ENCODE results near the gene IL7R.

The IL7R gene

DNA sequence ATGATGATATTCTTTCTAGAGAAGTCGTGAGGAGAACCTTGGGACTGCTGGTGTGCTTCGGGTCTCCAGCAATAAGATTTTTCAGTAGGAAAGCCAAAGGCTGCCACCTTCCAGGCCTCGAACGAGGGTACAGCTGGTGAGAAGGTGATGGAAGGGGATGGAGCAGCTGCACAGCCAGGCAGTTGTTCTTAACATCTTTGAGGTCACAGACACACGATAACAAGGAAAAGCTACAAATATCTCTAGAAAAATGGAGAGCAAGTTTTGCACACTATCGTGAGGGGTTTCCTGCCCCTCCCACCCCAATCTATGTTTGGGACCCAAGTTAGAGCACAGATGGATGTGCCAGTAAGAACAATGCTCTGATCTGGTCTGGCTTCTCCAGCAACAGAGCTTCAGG lies 6.8 kb upstream of the IL7R start:
- TF ChIP-seq USF1 (IDR thresholded peaks at IDR 0.05): no peak
- TF ChIP-seq TCF12 (IDR thresholded peaks at IDR 0.05; ENCODE audit: low read depth): no peak
- TF ChIP-seq FOXM1 (IDR thresholded peaks at IDR 0.05; ENCODE audit: borderline replicate concordance, low read depth): no peak
- TF ChIP-seq NFIC (IDR thresholded peaks at IDR 0.05): no peak
- TF ChIP-seq RAD21 (IDR thresholded peaks at IDR 0.05; ENCODE audit: low read depth): no peak

DNA sequence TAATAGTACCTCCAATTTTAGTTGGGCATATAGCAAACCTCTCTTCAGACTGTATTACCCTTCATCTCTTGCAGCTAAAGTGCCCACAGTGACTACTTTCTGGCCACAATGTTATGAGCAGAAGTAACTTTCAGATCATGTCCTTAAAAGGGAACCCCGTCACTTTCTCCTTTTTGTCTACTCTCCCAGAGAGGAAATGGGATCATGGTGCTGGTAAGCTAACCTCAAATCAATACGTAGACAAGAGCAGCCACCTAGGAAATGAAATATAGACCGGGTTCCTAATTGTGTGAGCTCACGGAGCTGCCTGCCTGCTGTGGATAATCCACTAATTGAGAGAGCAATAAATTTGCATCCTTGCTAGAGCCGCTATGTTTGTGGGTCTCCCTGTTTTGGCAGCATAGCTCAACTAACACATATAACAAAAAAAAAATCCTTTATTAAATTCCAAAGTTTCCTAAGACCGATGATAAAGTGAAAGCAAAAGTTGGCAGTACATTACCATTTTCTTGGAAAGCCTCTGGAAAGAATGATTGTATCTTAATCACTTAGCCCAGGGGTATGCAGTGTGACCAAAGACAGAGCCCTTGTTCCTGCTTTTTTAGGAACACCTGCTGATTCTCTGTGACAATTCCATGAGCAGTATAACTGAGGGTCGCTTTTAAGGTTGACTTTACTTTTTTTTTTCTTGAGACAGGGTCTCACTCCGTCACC lies 5.6 kb upstream of the IL7R start:
- TF ChIP-seq YY1 (IDR thresholded peaks at IDR 0.05; ENCODE audit: low read depth) (no peak), USF1 (IDR thresholded peaks at IDR 0.05) (no peak), ZBTB7A (IDR thresholded peaks at IDR 0.05; ENCODE audit: low read depth) (no peak), CREB1 (IDR thresholded peaks at IDR 0.05; ENCODE audit: low read depth) (no peak), CEBPB (IDR thresholded peaks at IDR 0.05) (no peak), TAF1 (IDR thresholded peaks at IDR 0.05; ENCODE audit: low read depth) (no peak), TCF12 (IDR thresholded peaks at IDR 0.05; ENCODE audit: low read depth) (no peak), RAD21 (IDR thresholded peaks at IDR 0.05; ENCODE audit: low read depth) (no peak), NFIC (IDR thresholded peaks at IDR 0.05) (no peak), EP300 (IDR thresholded peaks at IDR 0.05; ENCODE audit: borderline replicate concordance) (no peak)
- TF ChIP-seq, protein P1, sequence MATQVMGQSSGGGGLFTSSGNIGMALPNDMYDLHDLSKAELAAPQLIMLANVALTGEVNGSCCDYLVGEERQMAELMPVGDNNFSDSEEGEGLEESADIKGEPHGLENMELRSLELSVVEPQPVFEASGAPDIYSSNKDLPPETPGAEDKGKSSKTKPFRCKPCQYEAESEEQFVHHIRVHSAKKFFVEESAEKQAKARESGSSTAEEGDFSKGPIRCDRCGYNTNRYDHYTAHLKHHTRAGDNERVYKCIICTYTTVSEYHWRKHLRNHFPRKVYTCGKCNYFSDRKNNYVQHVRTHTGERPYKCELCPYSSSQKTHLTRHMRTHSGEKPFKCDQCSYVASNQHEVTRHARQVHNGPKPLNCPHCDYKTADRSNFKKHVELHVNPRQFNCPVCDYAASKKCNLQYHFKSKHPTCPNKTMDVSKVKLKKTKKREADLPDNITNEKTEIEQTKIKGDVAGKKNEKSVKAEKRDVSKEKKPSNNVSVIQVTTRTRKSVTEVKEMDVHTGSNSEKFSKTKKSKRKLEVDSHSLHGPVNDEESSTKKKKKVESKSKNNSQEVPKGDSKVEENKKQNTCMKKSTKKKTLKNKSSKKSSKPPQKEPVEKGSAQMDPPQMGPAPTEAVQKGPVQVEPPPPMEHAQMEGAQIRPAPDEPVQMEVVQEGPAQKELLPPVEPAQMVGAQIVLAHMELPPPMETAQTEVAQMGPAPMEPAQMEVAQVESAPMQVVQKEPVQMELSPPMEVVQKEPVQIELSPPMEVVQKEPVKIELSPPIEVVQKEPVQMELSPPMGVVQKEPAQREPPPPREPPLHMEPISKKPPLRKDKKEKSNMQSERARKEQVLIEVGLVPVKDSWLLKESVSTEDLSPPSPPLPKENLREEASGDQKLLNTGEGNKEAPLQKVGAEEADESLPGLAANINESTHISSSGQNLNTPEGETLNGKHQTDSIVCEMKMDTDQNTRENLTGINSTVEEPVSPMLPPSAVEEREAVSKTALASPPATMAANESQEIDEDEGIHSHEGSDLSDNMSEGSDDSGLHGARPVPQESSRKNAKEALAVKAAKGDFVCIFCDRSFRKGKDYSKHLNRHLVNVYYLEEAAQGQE (IDR thresholded peaks at IDR 0.05; ENCODE audit: low read depth): no peak
- TF ChIP-seq, protein P2, sequence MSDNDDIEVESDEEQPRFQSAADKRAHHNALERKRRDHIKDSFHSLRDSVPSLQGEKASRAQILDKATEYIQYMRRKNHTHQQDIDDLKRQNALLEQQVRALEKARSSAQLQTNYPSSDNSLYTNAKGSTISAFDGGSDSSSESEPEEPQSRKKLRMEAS (IDR thresholded peaks at IDR 0.05): no peak

- no peak for TF ChIP-seq EGR1 (IDR thresholded peaks at IDR 0.05)
- no peak for TF ChIP-seq YY1 (IDR thresholded peaks at IDR 0.05; ENCODE audit: low read depth)
- TF ChIP-seq CEBPB (IDR thresholded peaks at IDR 0.05): no peak
- TF ChIP-seq, protein P1 (IDR thresholded peaks at IDR 0.05; ENCODE audit: low read depth): no peak
- TF ChIP-seq CREB1 (IDR thresholded peaks at IDR 0.05; ENCODE audit: low read depth): no peak
- TF ChIP-seq RAD21 (IDR thresholded peaks at IDR 0.05; ENCODE audit: low read depth): no peak
- no peak for TF ChIP-seq TEAD4 (IDR thresholded peaks at IDR 0.05)
- no peak for TF ChIP-seq TAF1 (IDR thresholded peaks at IDR 0.05; ENCODE audit: low read depth)
- no peak for TF ChIP-seq ZBTB7A (IDR thresholded peaks at IDR 0.05; ENCODE audit: low read depth)
- TF ChIP-seq TCF12 (IDR thresholded peaks at IDR 0.05; ENCODE audit: low read depth): no peak
- TF ChIP-seq FOXM1 (IDR thresholded peaks at IDR 0.05; ENCODE audit: borderline replicate concordance, low read depth): no peak
- no peak for TF ChIP-seq USF1 (IDR thresholded peaks at IDR 0.05)
- no peak for TF ChIP-seq EP300 (IDR thresholded peaks at IDR 0.05; ENCODE audit: borderline replicate concordance)
- TF ChIP-seq NFIC (IDR thresholded peaks at IDR 0.05): no peak
- TF ChIP-seq, protein P2 (IDR thresholded peaks at IDR 0.05): no peak
These were observed 4.5 kb upstream of the IL7R start for GRCh38 chr5:35852084-35852734.

DNA sequence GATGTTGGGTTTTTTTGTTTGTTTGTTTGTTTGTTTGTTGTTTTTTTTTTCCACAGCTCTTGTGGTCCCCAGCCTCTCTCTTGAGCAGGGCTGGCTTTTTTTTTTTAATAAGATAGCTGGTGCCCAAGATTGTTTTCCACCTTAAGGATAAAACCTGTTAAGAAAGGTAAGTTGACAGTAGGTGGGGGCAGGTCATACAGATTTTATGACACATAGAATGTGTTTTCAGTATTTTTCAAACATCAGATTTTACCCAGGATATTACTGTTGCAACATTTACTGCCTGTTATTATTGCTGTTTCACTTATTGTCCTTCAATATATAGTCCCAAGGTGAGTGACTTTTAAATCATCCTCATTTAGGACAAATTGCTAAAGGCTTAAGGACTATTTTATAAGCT lies 3.9 kb upstream of the IL7R start:
- TF ChIP-seq YY1 (IDR thresholded peaks at IDR 0.05; ENCODE audit: low read depth) (no peak), USF1 (IDR thresholded peaks at IDR 0.05) (no peak), EP300 (IDR thresholded peaks at IDR 0.05; ENCODE audit: borderline replicate concordance) (no peak), RAD21 (IDR thresholded peaks at IDR 0.05; ENCODE audit: low read depth) (no peak), CREB1 (IDR thresholded peaks at IDR 0.05; ENCODE audit: low read depth) (no peak), CEBPB (IDR thresholded peaks at IDR 0.05) (no peak), TAF1 (IDR thresholded peaks at IDR 0.05; ENCODE audit: low read depth) (no peak), NFIC (IDR thresholded peaks at IDR 0.05) (no peak), FOXM1 (IDR thresholded peaks at IDR 0.05; ENCODE audit: borderline replicate concordance, low read depth) (no peak), EGR1 (IDR thresholded peaks at IDR 0.05) (no peak), TCF12 (IDR thresholded peaks at IDR 0.05; ENCODE audit: low read depth) (no peak)
- TF ChIP-seq, protein P2 (IDR thresholded peaks at IDR 0.05): no peak

All from Ishikawa (cell line).